Measurements from ENCODE around the gene SYTL3. TPM values are rescaled to one million over a fixed set of nuclear protein-coding genes. Genes with fewer than 3 reads are reported as not detected.
"Not testable (repeated sequence)": the region's sequence is repeated elsewhere in the genome, so short reads cannot be mapped to it uniquely, and the experiment has no call there.

Gene SYTL3
- total RNA-seq, 1 donor from 2014 or later = 0.48 TPM

DNA sequence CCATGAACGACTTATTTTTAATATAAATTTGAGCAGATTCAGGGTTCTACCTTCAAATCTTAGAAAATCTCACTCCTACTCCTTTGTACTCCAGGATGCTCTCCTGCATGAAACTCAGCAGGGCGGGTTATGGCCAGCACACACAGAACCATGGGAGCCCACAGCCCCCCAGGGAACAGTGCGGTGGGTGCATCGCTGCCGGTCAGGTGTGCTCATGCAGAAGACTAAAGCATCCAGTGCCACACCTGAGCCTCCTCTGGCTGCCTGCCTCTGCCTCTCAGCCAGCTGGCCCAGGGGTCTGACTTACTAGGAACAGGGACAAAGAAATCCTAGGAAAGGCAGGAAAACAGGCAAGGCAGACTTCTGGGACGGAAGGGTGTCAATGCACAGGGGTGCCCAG, 137.5 kb downstream of the SYTL3 start:
- Mint-ChIP-seq H3K4me1 (ENCODE audit: unreplicated experiment) (peaks cover 6% of the 10 kb centered on the region), H3K27ac (ENCODE audit: unreplicated experiment) (no peak overlapping the region), H3K4me3 (ENCODE audit: unreplicated experiment) (no peak overlapping the region), H3K27me3 (ENCODE audit: unreplicated experiment) (no peaks in the 10 kb centered on the region), H3K9me3 (ENCODE audit: unreplicated experiment) (no peaks in the 10 kb centered on the region), H3K36me3 (ENCODE audit: unreplicated experiment) (peaks cover 31% of the 10 kb centered on the region)
- no peak for DNase-seq (ENCODE audit: extremely low spot score, unreplicated experiment)
- TF ChIP-seq, protein P1, sequence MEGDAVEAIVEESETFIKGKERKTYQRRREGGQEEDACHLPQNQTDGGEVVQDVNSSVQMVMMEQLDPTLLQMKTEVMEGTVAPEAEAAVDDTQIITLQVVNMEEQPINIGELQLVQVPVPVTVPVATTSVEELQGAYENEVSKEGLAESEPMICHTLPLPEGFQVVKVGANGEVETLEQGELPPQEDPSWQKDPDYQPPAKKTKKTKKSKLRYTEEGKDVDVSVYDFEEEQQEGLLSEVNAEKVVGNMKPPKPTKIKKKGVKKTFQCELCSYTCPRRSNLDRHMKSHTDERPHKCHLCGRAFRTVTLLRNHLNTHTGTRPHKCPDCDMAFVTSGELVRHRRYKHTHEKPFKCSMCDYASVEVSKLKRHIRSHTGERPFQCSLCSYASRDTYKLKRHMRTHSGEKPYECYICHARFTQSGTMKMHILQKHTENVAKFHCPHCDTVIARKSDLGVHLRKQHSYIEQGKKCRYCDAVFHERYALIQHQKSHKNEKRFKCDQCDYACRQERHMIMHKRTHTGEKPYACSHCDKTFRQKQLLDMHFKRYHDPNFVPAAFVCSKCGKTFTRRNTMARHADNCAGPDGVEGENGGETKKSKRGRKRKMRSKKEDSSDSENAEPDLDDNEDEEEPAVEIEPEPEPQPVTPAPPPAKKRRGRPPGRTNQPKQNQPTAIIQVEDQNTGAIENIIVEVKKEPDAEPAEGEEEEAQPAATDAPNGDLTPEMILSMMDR (IDR thresholded peaks at IDR 0.05) = no peak

DNA sequence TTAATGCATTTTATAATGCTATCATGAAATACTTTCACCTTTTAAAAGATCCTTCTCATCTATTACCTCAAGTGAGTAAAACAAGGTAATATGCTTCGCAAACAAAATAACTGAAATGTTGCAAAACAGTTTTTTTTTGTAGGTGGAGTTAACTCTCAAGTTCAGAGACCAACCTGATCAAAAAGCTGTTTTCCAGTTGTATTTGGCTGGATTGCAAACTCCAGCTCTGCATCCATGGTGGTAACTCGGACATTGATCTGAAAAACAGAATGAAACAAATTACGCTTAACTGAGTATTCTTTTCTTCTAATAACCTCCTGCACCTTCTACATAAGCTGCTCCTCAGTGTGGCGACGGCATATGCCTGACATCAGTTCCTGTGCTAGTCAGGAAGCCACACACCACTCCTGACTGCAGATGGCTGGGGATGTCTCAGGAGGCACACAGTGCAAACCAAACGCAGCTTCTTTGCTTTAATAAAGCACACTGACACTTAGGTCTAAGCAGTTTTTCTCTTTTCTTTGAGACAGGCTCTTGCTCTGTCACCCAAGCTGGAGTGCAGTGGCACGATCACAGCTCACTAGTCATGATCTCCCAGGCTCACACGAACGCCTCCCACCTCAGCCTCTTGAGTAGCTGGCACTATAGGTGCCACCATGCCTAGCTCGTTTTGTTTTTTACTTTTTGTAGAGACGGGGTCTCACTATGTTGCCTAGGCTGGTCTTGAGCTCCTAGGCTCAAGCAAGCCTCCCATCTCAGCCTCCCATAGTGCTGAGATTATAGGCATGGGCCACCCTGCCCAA, 139.5 kb downstream of the SYTL3 start:
- no peaks in the 10 kb centered on the region for H3K9me3 Mint-ChIP-seq (ENCODE audit: unreplicated experiment)
- DNase-seq (ENCODE audit: extremely low spot score, unreplicated experiment) = no peak
- H3K4me3 Mint-ChIP-seq (ENCODE audit: unreplicated experiment) = no peak overlapping the region
- H3K4me1 Mint-ChIP-seq (ENCODE audit: unreplicated experiment) = peaks cover 5% of the 10 kb centered on the region
- H3K27me3 Mint-ChIP-seq (ENCODE audit: unreplicated experiment) = no peaks in the 10 kb centered on the region
- TF ChIP-seq, protein P1 (IDR thresholded peaks at IDR 0.05) = no peak
- peak overlapping the region; percentile 19 for H3K27ac Mint-ChIP-seq (ENCODE audit: unreplicated experiment)
- H3K36me3 Mint-ChIP-seq (ENCODE audit: unreplicated experiment) = peaks cover 23% of the 10 kb centered on the region

DNA sequence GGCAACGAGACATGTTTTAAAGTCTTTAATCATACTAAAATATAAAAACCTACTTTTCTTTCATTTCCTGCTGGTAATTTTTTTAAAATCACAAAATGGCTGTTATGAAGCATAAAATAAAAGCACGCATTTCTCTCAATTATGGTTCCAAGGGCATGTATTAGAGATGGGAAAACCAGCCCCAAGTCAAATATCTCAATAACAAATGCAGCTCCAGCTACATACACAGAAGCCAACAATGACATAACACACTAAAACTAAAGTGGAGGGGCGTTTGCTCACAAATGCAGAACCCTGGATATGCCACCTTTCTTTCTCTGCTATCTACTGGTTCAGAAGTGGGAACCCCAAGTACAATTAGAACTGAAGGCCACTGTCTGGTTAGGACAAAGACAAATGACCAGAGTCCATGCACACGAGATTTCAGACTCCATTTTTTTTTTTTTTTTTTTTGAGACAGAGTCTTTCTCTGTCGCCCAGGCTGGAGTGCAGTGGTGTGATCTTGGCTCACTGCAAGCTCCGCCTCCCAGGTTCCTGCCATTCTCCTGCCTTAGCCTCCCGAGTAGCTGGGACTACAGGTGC, 141.5 kb downstream of the SYTL3 start:
- peaks cover 10% of the 10 kb centered on the region for H3K36me3 Mint-ChIP-seq (ENCODE audit: unreplicated experiment)
- H3K4me3 Mint-ChIP-seq (ENCODE audit: unreplicated experiment) = no peak overlapping the region
- TF ChIP-seq, protein P1 (IDR thresholded peaks at IDR 0.05) = no peak
- H3K27me3 Mint-ChIP-seq (ENCODE audit: unreplicated experiment) = no peaks in the 10 kb centered on the region
- DNase-seq (ENCODE audit: extremely low spot score, unreplicated experiment) = no peak
- H3K27ac Mint-ChIP-seq (ENCODE audit: unreplicated experiment) = no peak overlapping the region
- H3K9me3 Mint-ChIP-seq (ENCODE audit: unreplicated experiment) = no peaks in the 10 kb centered on the region
- H3K4me1 Mint-ChIP-seq (ENCODE audit: unreplicated experiment) = no peaks in the 10 kb centered on the region

DNA sequence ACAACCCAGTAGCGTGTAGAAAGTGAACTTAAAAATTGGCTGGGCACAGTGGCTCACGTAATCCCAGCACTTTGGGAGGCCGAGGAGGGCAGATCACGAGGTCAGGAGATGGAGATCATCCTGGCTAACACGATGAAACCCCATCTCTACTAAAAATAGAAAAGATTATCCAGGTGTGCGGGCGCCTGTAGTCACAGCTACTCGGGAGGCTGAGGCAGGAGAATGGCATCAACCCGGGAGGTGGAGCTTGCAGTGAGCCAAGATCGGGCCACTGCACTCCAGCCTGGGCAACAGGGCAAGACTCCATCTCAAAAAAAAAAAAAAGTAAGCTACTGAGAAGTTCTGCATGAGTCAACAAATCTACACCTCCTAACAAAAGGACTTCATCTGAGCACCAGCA, 142.7 kb downstream of the SYTL3 start:
- H3K4me1 Mint-ChIP-seq (ENCODE audit: unreplicated experiment); H3K36me3 Mint-ChIP-seq (ENCODE audit: unreplicated experiment); H3K4me3 Mint-ChIP-seq (ENCODE audit: unreplicated experiment); DNase-seq (ENCODE audit: extremely low spot score, unreplicated experiment); H3K9me3 Mint-ChIP-seq (ENCODE audit: unreplicated experiment); H3K27me3 Mint-ChIP-seq (ENCODE audit: unreplicated experiment); H3K27ac Mint-ChIP-seq (ENCODE audit: unreplicated experiment): not testable (repeated sequence)

DNA sequence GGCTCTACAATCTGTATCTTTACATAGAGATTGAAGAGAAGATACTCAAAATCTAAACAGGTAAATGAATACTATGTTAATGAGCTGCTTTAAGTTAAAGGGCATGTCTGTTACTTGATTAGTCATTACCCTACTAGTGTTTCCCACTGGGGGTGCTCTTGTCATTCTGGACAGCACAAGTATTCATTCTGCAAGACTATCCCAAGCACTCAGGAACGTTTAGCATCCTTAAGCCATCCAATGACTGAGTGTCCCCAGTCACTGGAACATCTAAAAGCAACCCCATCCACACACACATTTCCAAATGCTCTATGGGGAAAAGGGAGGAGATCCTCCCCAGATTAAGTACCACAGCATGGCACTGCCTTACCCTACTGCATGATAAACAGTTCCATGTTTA, 143.6 kb downstream of the SYTL3 start:
- Mint-ChIP-seq H3K4me3 (ENCODE audit: unreplicated experiment) (no peak overlapping the region), H3K4me1 (ENCODE audit: unreplicated experiment) (peaks cover 17% of the 10 kb centered on the region), H3K9me3 (ENCODE audit: unreplicated experiment) (no peaks in the 10 kb centered on the region), H3K27ac (ENCODE audit: unreplicated experiment) (no peak overlapping the region), H3K27me3 (ENCODE audit: unreplicated experiment) (no peaks in the 10 kb centered on the region), H3K36me3 (ENCODE audit: unreplicated experiment) (peaks cover 3% of the 10 kb centered on the region)
- TF ChIP-seq, protein P1 (IDR thresholded peaks at IDR 0.05) = peak; percentile 40
- no peak for DNase-seq (ENCODE audit: extremely low spot score, unreplicated experiment)

Measured in osteocyte (in vitro differentiated cells).